CD14-positive monocyte (primary cell): ENCODE data around the gene KEL. TPM values are rescaled to one million over a fixed set of nuclear protein-coding genes. Genes with fewer than 3 reads are reported as not detected.

Experiments
- DNase-seq, 3 donors: peaks; one replicate each; pipeline ENCODE4 v3.0.0-alpha.2; 2011 to 2022
- H2AFZ ChIP-seq: 2 replicates; pipeline ENCODE4 v1.6.0; 2012; ENCODE audit warnings: mild to moderate bottlenecking, low read depth, low read length, inconsistent platforms; ENCODE audit not compliant: insufficient read depth, poor library complexity, severe bottlenecking
- H3K27ac ChIP-seq, 2 donors: 1 replicate in 1 of 2; 2 replicates in 1 of 2; pipeline ENCODE4 v1.5.1; 2012 to 2013; ENCODE audit warnings: low read length in 2 of 2, control low read depth in 1 of 2, inconsistent platforms in 1 of 2, low read depth in 1 of 2, mild to moderate bottlenecking in 1 of 2
- H3K27me3 ChIP-seq, 2 donors: one replicate each; pipeline versions ENCODE4 v1.6.0 to v1.6.1; 2011 to 2013; ENCODE audit warnings: low read length in 2 of 2; ENCODE audit not compliant: control insufficient read depth in 2 of 2, insufficient read depth in 2 of 2
- H3K36me3 ChIP-seq, 2 donors: replicated peaks in 1 of 2; 1 replicate in 1 of 2; 2 replicates in 1 of 2; pipeline versions ENCODE4 v1.5.1 to v1.6.1; 2012 to 2013; ENCODE audit warnings: low read length in 2 of 2, control low read depth in 1 of 2, inconsistent platforms in 1 of 2, mild to moderate bottlenecking in 1 of 2; ENCODE audit not compliant: insufficient read depth in 2 of 2, control insufficient read depth in 1 of 2
- H3K4me1 ChIP-seq, 2 donors: 1 replicate in 1 of 2; 2 replicates in 1 of 2; pipeline versions ENCODE4 v1.5.1 to v1.6.1; 2012 to 2013; ENCODE audit warnings: low read length in 2 of 2, control low read depth in 1 of 2, inconsistent platforms in 1 of 2, mild to moderate bottlenecking in 1 of 2, moderate library complexity in 1 of 2; ENCODE audit not compliant: insufficient read depth in 2 of 2, control insufficient read depth in 1 of 2
- H3K4me2 ChIP-seq: replicated peaks from 2 replicates; pipeline ENCODE3; 2012; ENCODE audit warnings: low read length, moderate library complexity, mild to moderate bottlenecking; ENCODE audit not compliant: poor library complexity, severe bottlenecking; ENCODE audit errors: extremely low read depth
- H3K4me3 ChIP-seq, 3 experiments: fragments of 200-600 bp in 1 of 3; sonication (generic) in 1 of 3; replicated peaks in 1 of 3; 1 replicate in 2 of 3; 2 replicates in 1 of 3; pipeline ENCODE4 v1.5.1; 2011 to 2013; ENCODE audit warnings: low read length in 3 of 3, mild to moderate bottlenecking in 3 of 3, control low read depth in 2 of 3, low read depth in 2 of 3, inconsistent platforms in 1 of 3, moderate library complexity in 1 of 3
- H3K79me2 ChIP-seq: 2 replicates; pipeline ENCODE4 v1.6.0; 2012; ENCODE audit warnings: mild to moderate bottlenecking, control low read depth, inconsistent platforms, low read length, moderate library complexity; ENCODE audit not compliant: insufficient read depth
- H3K9ac ChIP-seq: 2 replicates; pipeline ENCODE4 v1.6.0; 2017; ENCODE audit warnings: low read length, mild to moderate bottlenecking; ENCODE audit not compliant: insufficient read depth, poor library complexity, severe bottlenecking
- H3K9me3 ChIP-seq, 2 donors: replicated peaks in 1 of 2; 1 replicate in 1 of 2; 2 replicates in 1 of 2; pipeline versions ENCODE4 v1.5.1 to v1.6.1; 2012 to 2013; ENCODE audit warnings: low read length in 2 of 2, control low read depth in 1 of 2; ENCODE audit not compliant: control insufficient read depth in 1 of 2, insufficient read depth in 1 of 2
- H4K20me1 ChIP-seq: 2 replicates; pipeline ENCODE4 v1.6.0; 2012; ENCODE audit warnings: mild to moderate bottlenecking, low read length, control low read depth, moderate library complexity; ENCODE audit not compliant: insufficient read depth
- H3K27ac Mint-ChIP-seq, 7 donors: one replicate each; pipeline ENCODE4 v1.8.0; 2020; ENCODE audit warnings: mild to moderate bottlenecking in 7 of 7, mixed read lengths in 7 of 7, moderate library complexity in 6 of 7, inconsistent platforms in 2 of 7
- H3K27me3 Mint-ChIP-seq, 3 donors: one replicate each; pipeline ENCODE4 v1.8.0; 2021 to 2022; ENCODE audit warnings: low read depth in 3 of 3, mild to moderate bottlenecking in 3 of 3, mixed read lengths in 3 of 3, moderate library complexity in 3 of 3, inconsistent platforms in 1 of 3
- H3K36me3 Mint-ChIP-seq, 2 donors: one replicate each; pipeline ENCODE4 v1.8.0; 2020; ENCODE audit warnings: mixed read lengths in 2 of 2, inconsistent platforms in 1 of 2, mild to moderate bottlenecking in 1 of 2
- H3K4me1 Mint-ChIP-seq: one replicate; pipeline ENCODE4 v1.8.0; 2020; ENCODE audit warnings: mild to moderate bottlenecking, mixed read lengths
- H3K4me3 Mint-ChIP-seq, 2 donors: one replicate each; pipeline ENCODE4 v1.8.0; 2020; ENCODE audit warnings: mild to moderate bottlenecking in 2 of 2, mixed read lengths in 2 of 2, moderate library complexity in 1 of 2
- H3K9me3 Mint-ChIP-seq, 7 donors: one replicate each; pipeline ENCODE4 v1.8.0; 2020 to 2022; ENCODE audit warnings: mixed read lengths in 7 of 7, mild to moderate bottlenecking in 6 of 7, moderate library complexity in 6 of 7, inconsistent platforms in 2 of 7
- CTCF ChIP-seq: fragments of 200-600 bp; IDR thresholded peaks from one replicate; pipeline ENCODE4 v1.8.0; 2022; ENCODE audit warnings: antibody characterized with exemption, mild to moderate bottlenecking
- WGBS: methylation state at CpG from one replicate; pipeline ENCODE4 v1.1.5; 2013; ENCODE audit warnings: missing lambda C conversion rate; ENCODE audit not compliant: insufficient coverage; 5-methylcytosine and 5-hydroxymethylcytosine counted together
- intact Hi-C, 2 donors: fragments of 100-400 bp; cut with micrococcal nuclease; formaldehyde crosslinking; loops; one replicate each; pipeline versions ENCODE4 v1.15.0 to v1.15.1; 2023
- polyA plus RNA-seq, 3 donors: library from polyadenylated mRNA; depleted of rRNA in 1 of 3; unstranded in 2 of 3; stranded (reverse) in 1 of 3; fragments of 300-500 nt in 2 of 3; fragments of >200 nt in 1 of 3; fragmentation: Illumina TruSeq in 2 of 3; gene quantifications; 1 replicate in 2 of 3; 2 replicates in 1 of 3; pipeline ENCODE4 v1.2.3, GENCODE V29; 2012 to 2021

Gene KEL
- polyA plus RNA-seq, 3 donors: 2.5 TPM; not detected in 2

- no peak overlapping the region for H3K27ac ChIP-seq
- H3K4me3 ChIP-seq: no peak overlapping the region
- peaks cover 0 to 2% of the 10 kb centered on the region in 2 donors for H3K4me1 ChIP-seq
- intact Hi-C loops: loop anchor here (5.0 to 10.0 kb wide), 3 partner anchors 117 to 147 kb away; partner anchors contain the start of genes EPHB6 (in 2 of the 2) and TRPV6 (in 1 of the 2)
- H3K79me2 ChIP-seq: no peaks in the 10 kb centered on the region
- no peaks in the 10 kb centered on the region for H3K36me3 ChIP-seq
- H3K9me3 ChIP-seq: no peaks in the 10 kb centered on the region
- Mint-ChIP-seq H3K4me1 (peaks cover 8% of the 10 kb centered on the region), H3K27ac (no peak overlapping the region), H3K27me3 (peaks cover 2 to 5% (median 3%) of the 10 kb centered on the region in 3 donors), H3K4me3 (no peak overlapping the region), H3K36me3 (no peaks in the 10 kb centered on the region), H3K9me3 (peaks cover 0 to 6% (median 0%) of the 10 kb centered on the region in 7 donors)
- no peaks in the 10 kb centered on the region for H4K20me1 ChIP-seq
- no peak overlapping the region for H3K9ac ChIP-seq
- no peak overlapping the region for H2AFZ ChIP-seq
- DNase-seq: peak in 1 of 3 donors; percentile 4
- no peak overlapping the region for H3K4me2 ChIP-seq
- no peaks in the 10 kb centered on the region for H3K27me3 ChIP-seq
- no peak for TF ChIP-seq CTCF
- 50% methylated on average over 1 of the region's 3 CpGs for WGBS
These were observed 39.9 kb upstream of the KEL start for GRCh38 chr7:143002106-143002505.

- Histone ChIP-seq H3K4me1 (peaks cover 0 to 2% of the 10 kb centered on the region in 2 donors), H4K20me1 (no peaks in the 10 kb centered on the region), H3K4me2 (no peak overlapping the region), H3K9ac (no peak overlapping the region), H3K36me3 (no peaks in the 10 kb centered on the region), H3K4me3 (no peak overlapping the region), H3K27me3 (no peaks in the 10 kb centered on the region), H3K79me2 (no peaks in the 10 kb centered on the region), H3K9me3 (no peaks in the 10 kb centered on the region), H2AFZ (no peak overlapping the region), H3K27ac (no peak overlapping the region)
- H3K27me3 Mint-ChIP-seq: peaks cover 2 to 5% (median 3%) of the 10 kb centered on the region in 3 donors
- no peak for TF ChIP-seq CTCF
- no CpG with 5 or more reads among the region's 2 CpGs for WGBS
- H3K9me3 Mint-ChIP-seq: peaks cover 0 to 6% (median 0%) of the 10 kb centered on the region in 7 donors
- H3K4me3 Mint-ChIP-seq: no peak overlapping the region
- H3K36me3 Mint-ChIP-seq: no peaks in the 10 kb centered on the region
- intact Hi-C loops: loop anchor here (5.0 to 10.0 kb wide), 3 partner anchors 116 to 146 kb away; partner anchors contain the start of genes EPHB6 (in 2 of the 2) and TRPV6 (in 1 of the 2)
- H3K4me1 Mint-ChIP-seq: peaks cover 6% of the 10 kb centered on the region
- H3K27ac Mint-ChIP-seq: no peak overlapping the region
- DNase-seq: no peak
These were observed 38.5 kb upstream of the KEL start for GRCh38 chr7:143000648-143001047.
